GM12873 (cell line): Measurements from ENCODE around the gene JARID2.

Experiments
- TF ChIP-seq, protein P1 (sequence below): IDR thresholded peaks from 2 replicates; pipeline ENCODE4 v1.5.1; 2012; ENCODE audit warnings: low read depth, mild to moderate bottlenecking, moderate library complexity, low read length, control low read depth; ENCODE audit not compliant: insufficient read depth; ENCODE audit errors: missing control alignments

The JARID2 gene

DNA sequence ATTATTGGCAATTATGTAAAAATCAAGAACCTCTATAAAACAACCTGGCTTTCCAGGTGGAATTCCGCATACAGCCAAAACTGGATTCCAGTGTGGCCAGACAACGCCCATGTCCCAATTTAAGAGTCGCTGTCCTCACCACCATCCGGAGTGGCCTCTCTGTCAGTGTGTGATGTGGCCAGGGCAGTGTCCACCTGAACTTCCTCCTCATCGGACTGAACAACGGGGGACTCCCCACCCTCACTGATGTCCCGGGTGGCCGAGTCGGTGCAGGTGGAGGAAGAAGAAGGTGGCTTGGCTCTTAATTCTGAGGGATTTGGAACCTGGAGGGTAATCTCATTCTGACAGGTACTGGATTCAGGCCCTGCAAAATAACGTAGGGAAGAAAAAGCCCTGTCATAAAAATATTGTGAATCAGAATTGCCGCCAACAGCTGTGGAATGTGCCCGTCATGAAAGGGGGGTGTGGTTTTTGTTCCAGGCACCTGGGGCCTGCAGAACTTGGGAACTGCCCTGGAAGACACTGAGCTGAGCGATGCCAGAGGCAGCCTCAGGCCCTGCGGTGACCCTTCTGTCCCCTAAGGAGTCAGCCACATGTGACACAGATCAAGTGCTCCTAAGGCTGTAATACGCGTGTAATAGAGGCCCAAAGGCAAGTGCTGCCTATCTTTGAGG is 277.1 kb downstream of the JARID2 start:
- TF ChIP-seq, protein P1, sequence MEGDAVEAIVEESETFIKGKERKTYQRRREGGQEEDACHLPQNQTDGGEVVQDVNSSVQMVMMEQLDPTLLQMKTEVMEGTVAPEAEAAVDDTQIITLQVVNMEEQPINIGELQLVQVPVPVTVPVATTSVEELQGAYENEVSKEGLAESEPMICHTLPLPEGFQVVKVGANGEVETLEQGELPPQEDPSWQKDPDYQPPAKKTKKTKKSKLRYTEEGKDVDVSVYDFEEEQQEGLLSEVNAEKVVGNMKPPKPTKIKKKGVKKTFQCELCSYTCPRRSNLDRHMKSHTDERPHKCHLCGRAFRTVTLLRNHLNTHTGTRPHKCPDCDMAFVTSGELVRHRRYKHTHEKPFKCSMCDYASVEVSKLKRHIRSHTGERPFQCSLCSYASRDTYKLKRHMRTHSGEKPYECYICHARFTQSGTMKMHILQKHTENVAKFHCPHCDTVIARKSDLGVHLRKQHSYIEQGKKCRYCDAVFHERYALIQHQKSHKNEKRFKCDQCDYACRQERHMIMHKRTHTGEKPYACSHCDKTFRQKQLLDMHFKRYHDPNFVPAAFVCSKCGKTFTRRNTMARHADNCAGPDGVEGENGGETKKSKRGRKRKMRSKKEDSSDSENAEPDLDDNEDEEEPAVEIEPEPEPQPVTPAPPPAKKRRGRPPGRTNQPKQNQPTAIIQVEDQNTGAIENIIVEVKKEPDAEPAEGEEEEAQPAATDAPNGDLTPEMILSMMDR = no peak

DNA sequence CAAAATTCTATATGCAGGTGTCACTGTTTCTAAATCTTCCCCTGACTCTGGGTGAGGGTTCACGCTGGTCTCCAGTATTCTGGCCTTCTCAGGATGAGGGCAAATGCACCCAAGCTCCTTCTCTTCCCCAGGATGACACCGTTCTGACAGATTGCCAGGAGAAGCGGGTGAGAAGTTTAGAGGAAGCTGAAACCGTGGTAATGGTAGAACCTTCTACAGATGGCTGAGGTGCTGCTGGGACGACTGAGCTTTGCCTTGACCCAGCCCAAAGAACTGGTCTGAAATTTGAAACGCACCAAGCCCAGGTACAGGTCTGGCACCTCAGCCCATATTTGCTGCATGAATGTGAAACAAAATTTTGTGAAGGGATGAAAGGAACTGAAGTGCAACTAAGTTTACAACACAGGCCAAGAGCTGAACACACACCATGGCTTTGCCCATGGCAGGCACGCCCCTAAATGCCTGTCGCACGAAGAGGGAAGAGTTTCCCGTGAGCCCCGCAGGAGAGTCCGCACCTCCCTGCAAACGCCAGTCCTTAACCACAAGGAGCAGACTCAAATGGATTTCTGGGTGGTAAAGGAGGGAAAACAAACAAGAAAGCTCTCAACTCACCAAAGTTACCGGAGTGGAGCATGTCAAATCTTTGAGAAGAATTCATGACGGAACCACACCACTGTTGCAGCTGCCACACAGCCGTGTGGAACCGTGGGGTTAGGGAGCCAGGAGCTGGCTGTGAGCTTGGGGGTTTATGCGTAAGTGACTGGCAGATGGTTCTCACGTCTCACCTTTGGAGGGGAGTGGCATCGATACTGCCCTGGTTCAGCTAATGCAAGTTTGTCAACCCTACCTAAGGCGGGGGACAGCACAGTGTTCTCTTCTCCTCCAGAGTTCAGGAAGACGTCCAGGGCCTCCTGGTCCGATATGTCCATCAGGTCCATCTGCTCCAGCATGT is 278.1 kb downstream of the JARID2 start:
- TF ChIP-seq, protein P1 = no peak

DNA sequence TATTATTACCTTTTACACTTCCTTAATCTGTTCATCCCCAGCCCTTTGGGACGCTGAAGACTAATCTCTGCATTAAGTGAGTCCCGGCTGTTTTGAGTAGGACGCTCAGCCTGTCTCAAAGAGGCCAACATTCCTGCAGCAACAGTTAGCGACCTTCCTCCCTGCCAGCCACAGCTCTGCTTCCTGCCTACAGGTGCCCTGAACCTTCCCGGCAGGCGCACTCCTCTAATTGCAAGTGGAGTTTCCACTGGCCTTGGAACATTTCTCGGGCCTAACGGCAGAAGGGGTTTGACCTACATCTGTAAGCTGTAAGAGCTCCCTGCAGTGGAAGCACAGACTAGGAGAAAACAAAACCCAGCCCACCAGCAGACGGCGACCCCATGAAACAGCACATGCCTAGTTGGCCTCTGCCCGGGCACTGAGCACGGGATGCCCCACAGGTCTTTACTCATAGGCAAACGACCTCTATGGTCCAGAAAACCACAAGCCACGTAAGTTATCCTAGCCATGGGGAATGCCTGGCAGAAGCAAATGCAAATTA is 279.1 kb downstream of the JARID2 start:
- TF ChIP-seq, protein P1 = no peak

DNA sequence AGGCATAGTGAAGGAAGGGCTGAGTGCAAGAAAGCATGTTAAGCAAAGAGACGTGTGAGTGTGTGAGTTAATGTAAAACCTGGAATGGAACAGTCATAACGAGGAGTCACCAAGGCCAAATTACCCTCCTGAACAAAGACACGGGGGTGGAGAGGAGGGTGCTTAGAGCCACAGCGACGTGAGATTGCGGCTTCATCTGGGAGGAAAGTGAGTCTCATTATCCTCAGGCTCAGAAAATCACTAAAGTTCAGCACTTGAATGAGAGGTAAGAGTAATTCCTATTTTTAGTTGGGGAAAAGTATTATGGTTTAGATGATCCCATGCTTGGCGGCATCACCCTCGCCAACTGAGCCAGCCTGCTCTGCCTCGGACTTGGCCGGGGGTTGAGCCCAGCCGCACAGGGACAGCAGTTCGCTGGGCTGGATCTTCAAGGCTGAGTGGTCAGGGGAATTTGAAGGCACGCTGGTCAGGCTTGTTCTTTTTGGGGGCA is 280.4 kb downstream of the JARID2 start:
- TF ChIP-seq, protein P1 = no peak

DNA sequence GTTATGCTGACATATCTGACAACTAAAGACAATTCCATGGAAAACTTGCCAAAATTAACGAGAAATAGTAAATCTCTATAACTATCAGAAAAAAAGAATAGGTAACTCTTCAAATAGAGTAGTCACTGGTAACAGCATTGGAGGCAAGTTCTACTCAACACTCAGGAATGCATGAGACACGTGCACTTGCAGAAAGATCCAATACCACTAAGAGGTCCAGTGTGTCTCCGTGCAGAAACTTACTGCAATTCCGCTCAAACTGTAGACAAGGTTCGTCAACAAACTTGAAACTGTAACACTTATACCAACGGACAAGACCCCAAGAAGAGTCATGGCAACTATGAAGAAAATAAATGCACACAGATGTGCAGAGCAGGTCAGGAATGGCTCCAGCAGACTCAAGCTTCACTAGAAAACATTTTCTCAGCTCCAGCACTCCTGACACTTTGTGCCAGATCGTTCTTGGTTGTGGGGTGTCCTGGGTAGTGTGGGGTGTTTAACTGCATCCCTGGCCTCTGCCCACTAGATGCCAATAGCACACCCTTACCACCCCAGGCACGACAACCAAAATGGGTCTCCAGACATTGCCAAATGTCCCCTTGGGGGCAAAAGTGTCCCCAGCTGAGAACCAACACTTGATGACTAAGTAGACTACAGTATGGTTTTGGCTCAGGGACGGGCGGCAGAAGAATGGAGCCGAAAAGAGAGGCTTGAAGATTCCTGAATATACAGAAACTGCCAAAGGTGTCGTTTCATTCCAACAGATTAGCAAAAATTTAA is 282.2 kb downstream of the JARID2 start:
- TF ChIP-seq, protein P1 = no peak

DNA sequence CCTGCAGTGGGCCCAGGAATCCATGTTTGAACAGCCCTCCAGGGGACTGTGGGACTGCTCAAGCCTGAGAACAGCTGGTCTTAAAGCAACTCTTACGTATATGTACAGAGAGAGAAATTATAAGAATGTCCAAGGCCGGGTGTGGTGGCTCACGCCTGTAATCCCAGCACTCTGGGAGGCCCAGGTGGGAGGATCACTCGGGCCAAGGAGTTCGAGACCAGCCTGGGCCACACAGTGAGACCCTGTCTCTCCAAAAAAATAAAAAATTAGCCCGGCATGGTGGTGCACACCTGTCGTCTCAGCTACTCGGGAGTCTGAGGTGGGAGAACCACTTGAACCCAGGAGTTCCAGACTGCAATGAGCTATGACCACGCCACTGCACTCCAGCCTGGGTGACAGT is 283.0 kb downstream of the JARID2 start:
- TF ChIP-seq, protein P1 = no peak
